GM12891 (cell line): Measurements from ENCODE around the gene ACSM2B.
"Not testable (repeated sequence)": the region's sequence is repeated elsewhere in the genome, so short reads cannot be mapped to it uniquely, and the experiment has no call there.

Experiments
- DNase-seq: peaks from one replicate; pipeline ENCODE4 v3.0.0; 2011; ENCODE audit warnings: low spot score; ENCODE audit not compliant: insufficient read length
- FAIRE-seq: peaks from 2 replicates; lab custom pipeline; 2011; peaks lifted over from hg19 to GRCh38; lab: Jason Lieb, UNC
- PAX5 ChIP-seq: IDR thresholded peaks from 2 replicates; pipeline ENCODE4 v1.6.1; 2011; ENCODE audit warnings: low read length, moderate library complexity, mild to moderate bottlenecking; ENCODE audit not compliant: insufficient read depth, severe bottlenecking
- POLR2A ChIP-seq: IDR thresholded peaks from 2 replicates; pipeline ENCODE4 v1.6.1; 2011; ENCODE audit warnings: low read depth, low read length, control low read depth
- POLR2AphosphoS5 ChIP-seq: IDR thresholded peaks from 2 replicates; pipeline ENCODE4 v1.6.1; 2011; ENCODE audit warnings: low read depth, low read length, control low read depth
- POU2F2 ChIP-seq: IDR thresholded peaks from 2 replicates; pipeline ENCODE4 v1.6.1; 2011; ENCODE audit warnings: low read depth, mild to moderate bottlenecking, control low read depth, low read length, moderate library complexity
- SPI1 ChIP-seq: IDR thresholded peaks from 2 replicates; pipeline ENCODE4 v1.6.1; 2011; ENCODE audit warnings: low read depth, low read length, control low read depth
- TAF1 ChIP-seq: IDR thresholded peaks from 2 replicates; pipeline ENCODE4 v1.6.1; 2011; ENCODE audit warnings: low read depth, low read length, control low read depth

ACSM2B gene

DNA sequence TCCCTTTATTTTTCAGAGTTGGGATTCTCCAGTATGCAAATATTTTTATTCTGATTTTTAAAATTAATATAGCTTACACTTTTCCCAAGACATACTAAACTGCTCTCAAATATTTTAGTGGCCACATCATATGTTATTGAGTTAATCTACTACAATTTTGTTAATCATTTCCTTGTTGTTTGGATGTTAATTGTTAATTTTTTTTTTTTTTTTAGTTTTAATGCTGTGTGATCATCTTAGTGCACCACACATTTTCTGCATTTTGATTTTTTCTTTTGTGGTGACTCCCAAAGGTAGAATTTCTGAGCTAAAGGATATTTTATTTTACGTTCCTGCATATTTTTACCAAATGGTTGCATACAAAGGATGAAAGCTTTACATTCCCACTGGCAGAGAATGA lies 10.5 kb upstream of the ACSM2B start:
- FAIRE-seq: not testable (repeated sequence)

GRCh38 chr16:20586112-20586511 lies 9.9 kb upstream of the ACSM2B start:
- DNase-seq, FAIRE-seq: not testable (repeated sequence)

More for the DNA sequence above, 10.5 kb upstream of the ACSM2B start:
- DNase-seq: not testable (repeated sequence)

GRCh38 chr16:20580487-20581259 lies 4.5 kb upstream of the ACSM2B start:
- FAIRE-seq, DNase-seq: not testable (repeated sequence)

GRCh38 chr16:20578091-20578490 lies 1.9 kb upstream of the ACSM2B start:
- DNase-seq, FAIRE-seq: not testable (repeated sequence)

GRCh38 chr16:20569117-20569651 lies 7.0 kb downstream of the ACSM2B start:
- DNase-seq, FAIRE-seq: not testable (repeated sequence)

GRCh38 chr16:20568404-20568803 lies 7.8 kb downstream of the ACSM2B start:
- no peak for FAIRE-seq
- TF ChIP-seq PAX5: no peak
- no peak for TF ChIP-seq SPI1
- no peak for TF ChIP-seq POLR2AphosphoS5
- no peak for TF ChIP-seq POLR2A
- TF ChIP-seq POU2F2: no peak
- DNase-seq: no peak

DNA sequence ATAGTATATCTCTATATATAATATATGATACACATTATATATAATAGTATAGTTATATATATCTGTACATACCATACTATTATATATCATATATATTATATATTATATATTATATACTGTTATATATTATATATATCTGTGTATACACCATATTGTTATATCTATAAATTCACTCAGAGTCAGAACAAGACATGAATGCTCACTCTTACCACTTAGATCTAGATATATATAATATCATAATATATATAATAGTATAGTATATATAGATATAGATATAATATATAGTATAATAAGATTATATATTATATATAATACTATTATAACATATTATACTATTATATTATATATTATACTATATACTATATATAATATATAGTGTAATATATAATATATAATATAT lies 9.3 kb downstream of the ACSM2B start:
- DNase-seq (no peak), FAIRE-seq (no peak)
- TF ChIP-seq POU2F2: no peak
- TF ChIP-seq POLR2AphosphoS5: no peak
- TF ChIP-seq POLR2A: no peak
- no peak for TF ChIP-seq TAF1
- TF ChIP-seq SPI1: no peak
- TF ChIP-seq PAX5: no peak

DNA sequence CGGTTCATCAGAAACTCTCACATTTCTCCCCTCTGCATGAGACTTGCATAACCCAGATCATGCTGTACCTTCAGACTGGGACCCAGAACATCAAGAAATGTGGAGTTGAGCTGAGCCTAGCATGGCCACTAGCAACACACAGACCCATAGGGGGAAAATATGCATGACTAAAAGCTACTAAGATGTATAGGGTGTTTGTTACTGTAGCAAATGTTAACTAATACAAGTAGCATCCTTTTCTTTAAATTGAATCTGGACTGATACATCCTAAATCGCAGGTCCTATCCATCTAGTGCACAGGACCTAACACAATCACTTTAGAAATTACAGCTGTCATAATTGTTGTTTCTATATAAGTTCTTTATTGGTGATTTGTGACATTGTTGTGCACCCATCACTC lies 10.8 kb downstream of the ACSM2B start:
- FAIRE-seq, DNase-seq: not testable (repeated sequence)

DNA sequence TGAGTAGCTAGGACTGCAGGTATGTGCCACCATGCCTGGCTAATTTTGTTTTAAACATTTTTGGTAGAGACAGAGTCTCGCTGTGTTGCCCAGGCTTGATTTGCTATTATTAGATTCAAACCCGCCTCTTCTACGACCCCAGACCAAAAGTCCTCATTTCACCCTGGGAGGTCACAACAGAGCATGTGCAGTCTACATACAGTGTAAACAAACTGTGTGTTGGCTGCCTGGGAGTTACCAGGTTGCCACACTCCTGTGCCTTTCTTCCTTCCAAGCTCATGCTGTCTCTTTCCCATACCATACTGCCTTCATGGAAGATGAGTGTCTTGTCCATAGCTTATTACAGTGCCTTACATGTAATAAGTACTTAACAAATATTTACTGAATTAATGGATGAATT lies 11.9 kb downstream of the ACSM2B start:
- not testable (repeated sequence) for FAIRE-seq, DNase-seq

- FAIRE-seq: not testable (repeated sequence)
Observed at GRCh38 chr16:20555628-20556027, 20.5 kb downstream of the ACSM2B start.

GRCh38 chr16:20554689-20555088 lies 21.5 kb downstream of the ACSM2B start:
- not testable (repeated sequence) for DNase-seq, FAIRE-seq

More at GRCh38 chr16:20555628-20556027, 20.5 kb downstream of the ACSM2B start:
- DNase-seq: not testable (repeated sequence)

GRCh38 chr16:20553493-20553892 lies 22.7 kb downstream of the ACSM2B start:
- not testable (repeated sequence) for FAIRE-seq, DNase-seq

DNA sequence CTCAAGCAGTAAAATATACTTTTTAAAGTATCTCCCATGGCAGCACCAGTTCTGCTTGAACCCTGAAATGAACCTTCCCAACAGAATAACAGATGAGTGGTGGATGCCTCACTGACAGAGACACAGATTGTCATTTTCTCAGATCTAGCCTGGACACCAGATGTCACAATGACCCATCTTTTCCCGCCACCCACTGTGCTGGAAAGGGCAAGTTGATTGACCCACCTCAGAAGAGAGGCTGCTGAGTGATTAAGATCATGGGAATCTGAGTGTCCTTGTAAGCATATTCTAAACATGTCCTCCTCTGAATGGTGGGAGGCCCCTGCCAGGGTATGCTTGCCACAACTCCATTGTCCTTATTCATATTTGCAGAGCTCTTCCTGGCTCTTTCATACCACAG lies 29.2 kb downstream of the ACSM2B start:
- not testable (repeated sequence) for FAIRE-seq, DNase-seq

- FAIRE-seq: not testable (repeated sequence)
Observed at GRCh38 chr16:20546278-20546853, 29.8 kb downstream of the ACSM2B start.

DNA sequence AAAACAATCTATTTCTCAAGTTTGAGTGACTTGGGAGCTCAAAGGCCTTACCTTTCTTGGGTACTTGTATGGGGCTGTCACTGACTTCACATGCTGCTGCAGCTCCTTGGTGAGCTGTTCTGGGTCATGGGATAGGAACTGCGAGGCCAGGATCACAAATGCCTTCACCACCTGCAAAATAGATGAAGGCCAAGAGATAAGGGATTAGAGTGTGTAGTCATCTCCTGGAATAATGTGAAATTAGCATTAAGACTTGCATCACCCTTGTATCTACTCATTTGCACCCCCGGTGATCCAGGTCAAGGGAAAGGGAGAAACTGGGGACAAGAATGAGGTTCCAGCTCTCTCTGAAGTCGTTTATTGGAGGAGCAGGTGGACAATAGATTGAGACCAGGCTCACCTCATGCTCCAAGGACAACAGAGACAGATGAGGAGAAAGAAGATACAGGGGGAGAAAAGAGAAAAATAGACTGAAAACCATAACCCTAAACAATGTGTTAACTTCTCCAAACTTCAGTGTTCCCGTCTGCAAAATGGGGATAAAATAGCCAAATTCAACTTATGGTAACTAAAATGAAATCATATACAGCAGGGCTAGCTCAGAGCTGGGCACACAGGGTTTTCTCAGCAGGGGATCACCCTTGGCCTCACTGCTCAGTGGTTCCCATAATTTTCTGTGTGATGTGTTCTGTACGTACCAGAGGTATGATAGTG lies 35.4 kb downstream of the ACSM2B start:
- DNase-seq, FAIRE-seq: not testable (repeated sequence)

More at GRCh38 chr16:20546278-20546853, 29.8 kb downstream of the ACSM2B start:
- DNase-seq: not testable (repeated sequence)
